ENCODE measurements around the gene C1GALT1C1.
"Not testable (repeated sequence)": the region's sequence is repeated elsewhere in the genome, so short reads cannot be mapped to it uniquely, and the experiment has no call there.

C1GALT1C1 gene

DNA sequence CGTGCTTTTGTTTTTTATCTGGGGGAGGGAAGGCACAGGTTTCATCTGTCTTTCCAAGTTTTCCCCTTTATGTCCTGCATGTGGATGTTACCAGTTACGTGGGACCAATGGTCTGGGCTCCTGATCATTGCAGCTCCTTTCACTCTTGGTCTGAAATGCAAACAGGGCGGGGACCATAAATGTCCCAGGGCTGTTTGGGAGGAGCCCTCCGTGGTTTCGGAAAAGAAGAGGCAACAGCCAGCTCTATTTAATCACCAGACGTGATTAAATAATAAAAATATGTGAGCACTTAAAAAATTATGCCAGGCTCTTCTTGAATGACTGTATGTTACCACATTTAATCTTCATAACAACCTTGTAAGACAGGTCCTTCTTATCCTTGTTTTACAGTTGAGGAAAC lies 30.8 kb upstream of the C1GALT1C1 start:
- TF ChIP-seq, protein P1, sequence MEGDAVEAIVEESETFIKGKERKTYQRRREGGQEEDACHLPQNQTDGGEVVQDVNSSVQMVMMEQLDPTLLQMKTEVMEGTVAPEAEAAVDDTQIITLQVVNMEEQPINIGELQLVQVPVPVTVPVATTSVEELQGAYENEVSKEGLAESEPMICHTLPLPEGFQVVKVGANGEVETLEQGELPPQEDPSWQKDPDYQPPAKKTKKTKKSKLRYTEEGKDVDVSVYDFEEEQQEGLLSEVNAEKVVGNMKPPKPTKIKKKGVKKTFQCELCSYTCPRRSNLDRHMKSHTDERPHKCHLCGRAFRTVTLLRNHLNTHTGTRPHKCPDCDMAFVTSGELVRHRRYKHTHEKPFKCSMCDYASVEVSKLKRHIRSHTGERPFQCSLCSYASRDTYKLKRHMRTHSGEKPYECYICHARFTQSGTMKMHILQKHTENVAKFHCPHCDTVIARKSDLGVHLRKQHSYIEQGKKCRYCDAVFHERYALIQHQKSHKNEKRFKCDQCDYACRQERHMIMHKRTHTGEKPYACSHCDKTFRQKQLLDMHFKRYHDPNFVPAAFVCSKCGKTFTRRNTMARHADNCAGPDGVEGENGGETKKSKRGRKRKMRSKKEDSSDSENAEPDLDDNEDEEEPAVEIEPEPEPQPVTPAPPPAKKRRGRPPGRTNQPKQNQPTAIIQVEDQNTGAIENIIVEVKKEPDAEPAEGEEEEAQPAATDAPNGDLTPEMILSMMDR (IDR thresholded peaks at IDR 0.05): no peak
- Histone ChIP-seq H3K79me2 (no peaks in the 10 kb centered on the region), H3K9ac (no peak overlapping the region), H3K4me1 (no peaks in the 10 kb centered on the region), H3K36me3 (ENCODE audit: control insufficient read depth, insufficient read depth, low read length) (no peaks in the 10 kb centered on the region), H3K9me3 (ENCODE audit: control insufficient read depth, low read length) (no peaks in the 10 kb centered on the region), H2AFZ (no peak overlapping the region), H3K4me2 (ENCODE audit: low read length) (no peak overlapping the region), H3K27ac (no peak overlapping the region), H3K4me3 (ENCODE audit: low read depth, low read length) (no peak overlapping the region), H3K27me3 (ENCODE audit: control insufficient read depth, insufficient read depth, low read length) (no peaks in the 10 kb centered on the region)

GRCh38 chrX:120653000-120653399 lies 23.1 kb upstream of the C1GALT1C1 start:
- H3K4me1 ChIP-seq: no peaks in the 10 kb centered on the region
- H3K9me3 ChIP-seq (ENCODE audit: control insufficient read depth, low read length): no peaks in the 10 kb centered on the region
- TF ChIP-seq, protein P1 (IDR thresholded peaks at IDR 0.05): no peak
- H3K4me2 ChIP-seq (ENCODE audit: low read length): no peak overlapping the region
- H3K36me3 ChIP-seq (ENCODE audit: control insufficient read depth, insufficient read depth, low read length): no peaks in the 10 kb centered on the region
- H3K79me2 ChIP-seq: no peaks in the 10 kb centered on the region
- no peak overlapping the region for H2AFZ ChIP-seq
- H3K4me3 ChIP-seq (ENCODE audit: low read depth, low read length): no peak overlapping the region
- H3K27ac ChIP-seq: no peak overlapping the region
- no peaks in the 10 kb centered on the region for H3K27me3 ChIP-seq (ENCODE audit: control insufficient read depth, insufficient read depth, low read length)
- no peak overlapping the region for H3K9ac ChIP-seq

GRCh38 chrX:120652256-120652655 lies 22.4 kb upstream of the C1GALT1C1 start:
- H3K9me3 ChIP-seq (ENCODE audit: control insufficient read depth, low read length); H3K27me3 ChIP-seq (ENCODE audit: control insufficient read depth, insufficient read depth, low read length); H3K36me3 ChIP-seq (ENCODE audit: control insufficient read depth, insufficient read depth, low read length); H3K4me2 ChIP-seq (ENCODE audit: low read length); H3K79me2 ChIP-seq; H2AFZ ChIP-seq; H3K9ac ChIP-seq; H3K4me3 ChIP-seq (ENCODE audit: low read depth, low read length); H3K27ac ChIP-seq; H3K4me1 ChIP-seq: not testable (repeated sequence)

DNA sequence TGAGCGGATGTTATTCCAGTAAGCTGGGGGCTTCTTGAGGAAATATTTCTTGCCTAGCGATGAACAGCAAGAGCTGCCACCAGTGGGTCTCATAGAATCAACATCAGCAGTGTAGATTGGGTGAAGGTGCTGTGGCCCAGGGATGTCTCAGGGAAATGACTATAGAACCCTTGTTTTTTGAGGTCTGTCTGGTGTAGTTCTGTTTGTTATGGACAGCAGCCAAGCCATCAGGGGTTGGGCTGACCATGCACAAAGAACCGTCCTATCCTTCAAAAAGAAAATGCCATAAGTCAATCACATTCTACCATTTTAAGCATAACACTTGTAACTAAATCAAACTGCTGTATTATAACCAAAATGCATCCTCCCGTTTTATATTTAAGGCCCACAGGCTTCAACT lies 17.3 kb upstream of the C1GALT1C1 start:
- Histone ChIP-seq H3K4me3 (ENCODE audit: low read depth, low read length) (no peak overlapping the region), H3K27ac (no peak overlapping the region), H3K4me1 (no peaks in the 10 kb centered on the region), H3K9me3 (ENCODE audit: control insufficient read depth, low read length) (no peaks in the 10 kb centered on the region), H3K79me2 (no peaks in the 10 kb centered on the region), H3K4me2 (ENCODE audit: low read length) (no peak overlapping the region), H3K27me3 (ENCODE audit: control insufficient read depth, insufficient read depth, low read length) (no peaks in the 10 kb centered on the region), H3K9ac (no peak overlapping the region), H2AFZ (no peak overlapping the region), H3K36me3 (ENCODE audit: control insufficient read depth, insufficient read depth, low read length) (no peaks in the 10 kb centered on the region)
- TF ChIP-seq, protein P1 (IDR thresholded peaks at IDR 0.05): no peak

DNA sequence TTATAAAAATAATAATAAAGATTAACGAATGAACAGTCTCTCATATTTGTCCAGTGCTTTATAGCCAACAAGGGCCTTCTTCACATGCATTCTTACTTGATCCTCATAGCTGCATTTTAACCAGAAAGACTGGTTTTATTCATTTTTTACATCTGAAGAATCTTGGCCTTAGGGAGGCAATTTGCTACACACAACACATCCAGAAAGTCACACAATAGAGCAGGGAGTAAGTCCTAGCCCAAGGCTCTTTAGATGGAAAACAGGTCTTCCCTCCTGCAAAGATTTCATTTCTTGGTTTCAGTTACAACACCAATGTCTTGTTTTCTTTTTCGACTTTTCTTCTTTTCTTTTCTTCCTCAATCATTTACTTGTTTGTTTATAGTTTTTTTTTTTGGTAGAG lies 13.0 kb upstream of the C1GALT1C1 start:
- TF ChIP-seq, protein P1 (IDR thresholded peaks at IDR 0.05): no peak

More for the DNA sequence above, 13.0 kb upstream of the C1GALT1C1 start:
- no peaks in the 10 kb centered on the region for H3K4me1 ChIP-seq
- H3K9ac ChIP-seq: no peak overlapping the region
- no peak overlapping the region for H2AFZ ChIP-seq
- H3K4me3 ChIP-seq (ENCODE audit: low read depth, low read length): no peak overlapping the region
- no peaks in the 10 kb centered on the region for H3K27me3 ChIP-seq (ENCODE audit: control insufficient read depth, insufficient read depth, low read length)
- H3K4me2 ChIP-seq (ENCODE audit: low read length): no peak overlapping the region
- H3K27ac ChIP-seq: no peak overlapping the region
- H3K9me3 ChIP-seq (ENCODE audit: control insufficient read depth, low read length): no peaks in the 10 kb centered on the region
- H3K36me3 ChIP-seq (ENCODE audit: control insufficient read depth, insufficient read depth, low read length): no peaks in the 10 kb centered on the region
- no peaks in the 10 kb centered on the region for H3K79me2 ChIP-seq
